HG02943 (cell line): ENCODE results near the gene EPHA2.
"Not testable (repeated sequence)": the region's sequence is repeated elsewhere in the genome, so short reads cannot be mapped to it uniquely, and the experiment has no call there.

Source experiments
- ATAC-seq: cut with Tn5 transposase; IDR thresholded peaks from one replicate; pipeline ENCODE4 v1.9.1; 2021; ENCODE audit warnings: mild to moderate bottlenecking, low read depth, moderate library complexity; ENCODE audit not compliant: unreplicated experiment

The EPHA2 gene

DNA sequence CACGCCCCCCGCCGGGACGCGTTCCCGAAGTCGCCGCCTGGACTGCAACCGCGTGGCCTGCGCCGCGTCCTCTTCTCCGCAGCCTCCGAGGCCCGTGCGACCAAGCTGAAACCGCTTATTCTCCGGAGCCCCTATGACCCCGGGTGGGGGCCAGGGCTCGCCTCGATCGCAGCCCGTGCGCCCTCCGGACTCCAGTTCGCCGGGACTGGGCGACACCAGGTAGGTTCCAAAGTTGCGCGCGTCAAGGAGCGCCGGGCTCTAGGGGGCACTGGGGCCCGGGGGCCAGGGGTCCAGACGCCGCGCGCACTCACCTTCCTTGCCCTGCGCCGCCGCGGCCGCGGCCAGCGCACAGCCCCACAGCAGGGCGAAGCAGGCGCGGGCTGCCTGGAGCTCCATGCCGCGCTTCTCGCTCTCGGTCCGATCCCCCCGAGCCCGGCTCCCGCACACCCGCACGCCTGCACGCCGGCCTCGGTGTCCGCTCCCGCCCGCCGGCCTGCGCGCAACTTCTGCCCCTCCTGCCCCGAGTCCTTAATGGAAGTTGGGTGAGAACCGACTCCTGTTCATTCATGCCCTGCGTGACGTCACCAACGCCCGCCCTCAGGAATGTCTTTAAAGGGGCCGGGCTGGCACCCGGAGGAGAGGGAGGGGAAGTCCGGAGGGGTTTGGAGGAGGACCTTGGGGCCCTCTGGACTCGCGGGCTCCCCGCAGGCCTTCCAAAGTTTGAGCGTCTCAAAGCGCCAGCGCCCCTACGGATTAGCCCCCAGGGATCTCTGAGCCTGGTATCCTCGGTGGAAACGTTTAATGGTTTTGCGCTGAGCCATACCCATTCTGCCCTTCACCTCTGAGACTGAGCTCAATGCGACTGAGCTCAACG, at the start of gene EPHA2:
EPHA2 (minus strand) TSS at position 533 of the 874 bp plus-strand sequence; CDS start at position 396, 137 bp downstream.
- no peak for ATAC-seq

GRCh38 chr1:16205334-16205671, 49.4 kb upstream of the EPHA2 start:
- ATAC-seq = no peak

GRCh38 chr1:16204634-16205333, 48.9 kb upstream of the EPHA2 start:
- no peak for ATAC-seq

DNA sequence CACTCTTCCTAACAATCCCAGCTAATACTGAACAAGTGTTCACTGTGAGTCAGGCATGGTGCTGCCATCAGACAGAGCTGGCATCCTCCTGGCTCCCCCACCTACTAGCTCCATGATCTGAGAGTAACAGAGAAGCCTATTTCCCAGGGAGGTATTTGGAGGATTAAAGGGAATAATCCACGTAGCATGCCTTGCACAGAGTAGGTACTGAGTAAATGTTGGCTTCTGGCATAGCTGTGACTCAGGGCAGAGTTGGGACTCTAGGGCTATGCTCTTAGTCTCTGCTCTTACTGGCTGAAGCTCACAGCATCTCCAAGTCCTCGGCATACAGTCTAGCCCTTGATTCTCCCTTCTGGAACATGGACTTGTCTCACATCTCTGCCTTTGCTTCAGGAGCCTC, 48.3 kb upstream of the EPHA2 start:
- no peak for ATAC-seq

GRCh38 chr1:16203550-16203949, 47.7 kb upstream of the EPHA2 start:
- no peak for ATAC-seq

GRCh38 chr1:16202281-16203210, 46.7 kb upstream of the EPHA2 start:
- ATAC-seq = no peak

GRCh38 chr1:16199700-16200099, 43.8 kb upstream of the EPHA2 start:
- no peak for ATAC-seq

DNA sequence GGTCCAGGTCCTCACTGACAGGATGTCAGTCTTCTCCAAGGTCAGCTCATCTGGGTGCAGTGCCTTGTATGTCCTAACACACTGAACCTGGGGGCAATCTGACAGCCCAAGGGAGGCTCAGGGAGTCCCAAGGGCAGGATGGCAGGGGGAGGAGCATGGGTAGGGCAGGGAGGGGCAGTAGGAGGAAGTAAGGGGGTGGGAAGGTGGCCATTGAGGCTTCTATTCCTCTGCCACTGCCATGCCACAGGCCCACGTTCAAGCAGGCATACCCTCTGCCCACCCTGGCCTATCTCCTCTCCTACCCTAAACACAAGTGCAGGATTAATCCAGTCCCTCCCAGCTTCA, 43.3 kb upstream of the EPHA2 start:
- ATAC-seq = no peak

DNA sequence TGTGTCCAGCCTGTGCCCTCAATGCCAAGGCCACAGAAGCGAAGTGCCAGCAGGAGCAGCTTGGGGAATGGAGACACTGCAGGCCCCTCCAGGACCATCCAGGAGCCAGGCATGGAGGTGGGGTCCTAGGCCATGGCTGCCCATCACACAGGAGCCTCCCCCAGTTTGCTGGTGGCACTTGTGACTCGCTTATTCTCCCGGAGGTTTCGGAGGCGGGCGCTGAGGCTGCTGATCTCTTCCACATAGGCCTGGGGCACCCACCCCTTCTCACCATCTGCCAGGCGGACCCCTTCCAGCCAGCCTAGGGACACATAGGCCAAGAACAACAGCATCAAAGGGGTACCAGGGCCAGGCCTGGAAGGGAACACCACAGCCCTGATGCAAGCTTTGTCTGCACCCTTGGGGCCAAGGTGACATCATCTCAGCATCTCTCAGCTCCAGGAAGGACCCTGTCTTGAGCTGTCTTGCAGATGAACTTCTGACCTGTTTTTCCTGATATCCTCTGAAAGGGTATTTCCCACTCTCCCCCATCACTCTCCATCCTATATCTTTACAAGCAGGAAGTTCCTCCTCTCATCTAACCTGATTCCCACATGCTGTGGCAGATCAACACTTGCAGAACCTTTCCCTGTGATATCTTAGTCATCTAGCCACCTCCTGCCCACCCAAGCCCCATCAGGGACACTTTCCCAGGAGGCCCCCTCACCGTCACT, 42.7 kb upstream of the EPHA2 start:
- no peak for ATAC-seq

DNA sequence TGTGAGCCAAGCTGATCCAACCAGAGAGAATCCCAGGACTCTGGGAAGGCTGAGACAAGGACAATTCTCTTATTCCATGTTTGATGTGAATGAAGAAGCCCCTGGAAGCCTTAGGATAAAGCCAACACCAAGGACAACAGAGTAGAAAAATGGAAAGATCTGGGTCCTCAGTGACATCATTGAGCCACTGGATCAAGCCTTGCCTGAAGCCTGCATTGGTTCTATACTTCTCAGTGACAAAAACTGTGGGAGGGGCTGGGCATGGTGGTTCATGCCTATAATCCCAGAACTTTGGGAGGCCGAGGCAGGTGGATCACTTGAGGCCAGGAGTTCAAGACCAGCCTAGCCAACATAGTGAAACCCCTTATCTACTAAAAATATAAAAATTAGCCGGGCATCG, 41.0 kb upstream of the EPHA2 start:
- ATAC-seq = no peak

DNA sequence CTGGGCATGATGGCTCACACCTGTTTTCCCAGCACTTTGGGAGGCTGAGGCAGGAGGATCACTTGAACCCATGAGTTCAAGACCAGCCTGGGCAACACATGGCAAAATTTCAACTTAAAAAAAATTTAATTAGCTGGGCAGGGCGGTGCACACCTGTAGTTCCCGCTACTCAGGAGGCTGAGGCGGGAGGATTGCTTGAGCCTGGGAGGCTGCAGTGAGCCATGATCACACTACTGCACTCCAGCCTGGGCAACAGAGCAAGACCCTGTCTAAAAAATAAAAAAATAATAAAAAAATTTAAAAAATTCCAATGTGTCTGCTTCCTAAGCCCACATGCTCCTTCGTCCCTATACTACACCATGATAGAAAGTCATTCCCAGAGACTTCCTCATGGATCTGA, 40.3 kb upstream of the EPHA2 start:
- not testable (repeated sequence) for ATAC-seq

GRCh38 chr1:16195518-16195905, 39.6 kb upstream of the EPHA2 start:
- no peak for ATAC-seq

DNA sequence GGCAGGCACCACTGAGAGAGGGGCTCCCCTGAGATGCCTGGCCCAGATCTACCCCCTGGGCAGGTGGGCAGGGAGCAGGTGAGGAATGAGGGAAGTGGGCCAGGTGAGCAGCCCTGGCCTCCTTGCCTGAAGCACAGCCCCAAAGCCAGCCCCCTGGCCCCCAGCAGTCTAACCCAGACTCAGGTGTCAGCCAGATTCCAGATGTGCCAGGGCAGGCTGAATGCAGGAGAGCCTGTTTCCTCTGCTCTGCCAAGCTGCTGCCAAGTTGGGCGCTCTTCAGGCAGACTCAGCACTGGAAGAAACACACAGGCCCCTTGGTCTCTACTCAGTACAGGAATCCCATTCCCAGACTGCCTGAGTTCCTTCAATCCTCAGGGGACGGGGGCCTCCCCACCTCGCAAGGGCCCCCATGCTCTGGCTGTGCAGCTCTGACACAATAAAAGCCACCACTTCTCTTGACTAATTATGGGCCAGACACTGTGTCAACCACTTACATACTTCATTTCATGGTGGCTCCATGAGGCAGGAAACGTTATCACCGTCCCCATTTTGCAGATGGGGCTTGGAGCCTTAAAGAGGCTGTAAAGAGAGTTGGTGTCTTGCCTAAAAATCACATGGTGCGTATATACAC, 36.2 kb upstream of the EPHA2 start:
- no peak for ATAC-seq

GRCh38 chr1:16191309-16191708, 35.4 kb upstream of the EPHA2 start:
- no peak for ATAC-seq

- no peak for ATAC-seq
Observed at GRCh38 chr1:16189921-16190621, 34.2 kb upstream of the EPHA2 start.

DNA sequence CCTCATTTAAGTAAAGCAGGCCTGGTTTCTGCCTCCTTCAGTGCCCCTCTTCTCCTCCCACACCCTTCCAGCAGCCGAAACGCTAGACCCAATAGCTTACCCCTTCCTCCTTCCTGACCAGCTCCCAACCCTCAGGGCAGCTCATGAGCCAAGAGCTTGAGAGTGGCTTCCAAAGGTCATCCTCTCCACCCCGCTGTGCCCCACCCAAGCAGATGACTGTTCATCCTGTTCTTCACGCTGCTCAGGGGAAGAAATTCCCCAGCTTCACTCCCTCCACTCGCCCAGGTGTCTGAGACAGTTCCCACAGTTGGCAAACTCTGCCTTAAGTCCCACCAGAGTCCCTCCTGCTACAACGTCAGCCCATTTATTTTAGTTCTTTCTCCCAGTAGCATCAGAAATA, 33.1 kb upstream of the EPHA2 start:
- no peak for ATAC-seq

- no peak for ATAC-seq
Observed at GRCh38 chr1:16187748-16188401, 32.0 kb upstream of the EPHA2 start.

DNA sequence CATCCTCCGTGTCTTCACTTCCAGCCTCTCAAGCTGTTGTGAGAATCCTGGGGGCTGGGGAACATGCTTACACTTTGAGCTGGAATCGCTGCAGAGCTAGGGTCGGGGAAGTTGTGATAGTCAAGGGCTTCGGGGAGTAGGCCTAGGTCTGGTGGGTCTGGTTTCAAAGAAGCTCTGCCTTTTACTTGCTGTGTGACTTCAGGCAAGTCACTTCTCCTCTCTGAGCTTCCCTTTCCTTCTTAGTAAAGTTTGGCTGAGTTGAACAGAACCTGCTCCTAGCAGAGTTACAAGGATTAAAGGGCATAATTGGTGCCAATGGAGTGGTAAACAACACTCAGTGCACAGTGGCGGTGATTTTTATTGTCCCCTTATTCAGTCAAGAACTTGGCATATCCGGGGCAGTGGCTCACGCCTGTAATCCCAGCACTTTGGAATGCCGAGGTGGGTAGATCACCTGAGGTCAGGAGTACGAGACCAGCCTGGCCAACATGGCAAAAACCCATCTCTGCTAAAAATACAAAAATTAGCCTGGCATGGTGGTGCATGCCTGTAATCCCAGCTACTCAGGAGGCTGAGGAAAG, 30.9 kb upstream of the EPHA2 start:
- ATAC-seq = no peak
